GM23338 (cell line): ENCODE results near the gene SWT1. TPM values are rescaled to one million over a fixed set of nuclear protein-coding genes. Genes with fewer than 3 reads are reported as not detected.
"Not testable (repeated sequence)": the region's sequence is repeated elsewhere in the genome, so short reads cannot be mapped to it uniquely, and the experiment has no call there.

Experiments used
- ATAC-seq: fragments of 200-7000 bp; cut with Tn5 transposase; 3 replicates; pipeline ENCODE4 v1.9.1; 2020
- DNase-seq: peaks from one replicate; pipeline ENCODE4 v3.0.0-alpha.2; 2015; ENCODE audit warnings: low spot score
- H2AFZ ChIP-seq: fragments of 200-600 bp; sonication (generic); 2 replicates; pipeline ENCODE4 v1.8.0; 2016; ENCODE audit warnings: antibody characterized with exemption, mild to moderate bottlenecking, moderate library complexity
- H3F3A ChIP-seq: fragments of 200-600 bp; sonication (generic); replicated peaks from 2 replicates; pipeline ENCODE4 v1.8.0; 2017; ENCODE audit warnings: antibody characterized with exemption, mixed run types, low read depth
- H3K27ac ChIP-seq: fragments of 200-600 bp; sonication (generic); 2 replicates; pipeline ENCODE4 v1.6.1; 2016; ENCODE audit warnings: low read depth
- H3K27me3 ChIP-seq: fragments of 200-600 bp; sonication (generic); 2 replicates; pipeline ENCODE4 v1.8.0; 2016; ENCODE audit warnings: mild to moderate bottlenecking, mixed run types, moderate library complexity; ENCODE audit not compliant: insufficient read depth
- H3K36me3 ChIP-seq: fragments of 200-600 bp; sonication (generic); 2 replicates; pipeline ENCODE4 v1.8.0; 2016; ENCODE audit warnings: mild to moderate bottlenecking; ENCODE audit not compliant: insufficient read depth
- H3K4me1 ChIP-seq: fragments of 200-600 bp; sonication (generic); 2 replicates; pipeline ENCODE4 v1.8.0; 2016; ENCODE audit warnings: mild to moderate bottlenecking, moderate library complexity; ENCODE audit not compliant: insufficient read depth
- H3K4me2 ChIP-seq: fragments of 200-600 bp; sonication (generic); 2 replicates; pipeline ENCODE4 v1.7.1; 2017; ENCODE audit warnings: mixed run types
- H3K4me3 ChIP-seq: fragments of 200-600 bp; sonication (generic); 2 replicates; pipeline ENCODE4 v1.6.1; 2016; ENCODE audit warnings: mixed run types
- H3K79me2 ChIP-seq: fragments of 200-600 bp; sonication (generic); replicated peaks from 2 replicates; pipeline ENCODE4 v1.8.0; 2017; ENCODE audit warnings: mild to moderate bottlenecking; ENCODE audit not compliant: insufficient read depth
- H3K9me2 ChIP-seq: fragments of 200-600 bp; sonication (generic); 2 replicates; pipeline ENCODE4 v1.8.0; 2017; ENCODE audit not compliant: insufficient read depth
- H4K20me1 ChIP-seq: fragments of 200-600 bp; sonication (generic); replicated peaks from 2 replicates; pipeline ENCODE4 v1.8.0; 2017; ENCODE audit warnings: mild to moderate bottlenecking; ENCODE audit not compliant: insufficient read depth
- H3K27ac Mint-ChIP-seq: 2 replicates; pipeline ENCODE4 v1.8.0; 2020; ENCODE audit warnings: inconsistent platforms, mild to moderate bottlenecking, moderate library complexity, mixed read lengths
- H3K27me3 Mint-ChIP-seq: 3 replicates; pipeline ENCODE4 v1.8.0; 2022; ENCODE audit warnings: low read depth, mild to moderate bottlenecking, moderate library complexity, mixed read lengths, inconsistent platforms; ENCODE audit not compliant: insufficient read depth, poor library complexity
- H3K36me3 Mint-ChIP-seq: 3 replicates; pipeline ENCODE4 v1.8.0; 2021; ENCODE audit warnings: low read depth, mild to moderate bottlenecking, inconsistent platforms, moderate library complexity, mixed read lengths
- H3K4me1 Mint-ChIP-seq: 3 replicates; pipeline ENCODE4 v1.8.0; 2020; ENCODE audit warnings: mild to moderate bottlenecking, inconsistent platforms, mixed read lengths
- H3K4me3 Mint-ChIP-seq: 3 replicates; pipeline ENCODE4 v1.8.0; 2021; ENCODE audit warnings: moderate library complexity, mild to moderate bottlenecking, inconsistent platforms, mixed read lengths
- H3K9me3 Mint-ChIP-seq: 3 replicates; pipeline ENCODE4 v1.8.0; 2020; ENCODE audit warnings: moderate library complexity, mild to moderate bottlenecking, inconsistent platforms, mixed read lengths
- CREB1 ChIP-seq: fragments of 250-450 bp; sonication (Bioruptor Pico); IDR thresholded peaks from 2 replicates; pipeline ENCODE4 v1.5.0; 2020; ENCODE audit warnings: low read depth, mild to moderate bottlenecking, moderate library complexity
- EZH2 ChIP-seq: fragments of 200-600 bp; sonication (generic); IDR thresholded peaks from one replicate; pipeline ENCODE4 v1.8.0; 2017; ENCODE audit warnings: antibody characterized with exemption, mild to moderate bottlenecking, low read depth; ENCODE audit not compliant: unreplicated experiment
- EZH2phosphoT487 ChIP-seq: fragments of 200-600 bp; sonication (generic); IDR thresholded peaks from one replicate; pipeline ENCODE4 v1.8.1; 2018; ENCODE audit warnings: antibody characterized with exemption; ENCODE audit not compliant: unreplicated experiment
- JUNB ChIP-seq: IDR thresholded peaks from one replicate; pipeline ENCODE4 v1.6.1; 2016; ENCODE audit warnings: antibody characterized with exemption; ENCODE audit not compliant: unreplicated experiment
- ZNF114 ChIP-seq: fragments of 250-450 bp; sonication (Bioruptor Pico); IDR thresholded peaks from 2 replicates; pipeline ENCODE4 v1.5.0; 2020; ENCODE audit warnings: mild to moderate bottlenecking, moderate library complexity
- ZNF331 ChIP-seq: fragments of 250-450 bp; sonication (Bioruptor Pico); IDR thresholded peaks from 2 replicates; pipeline ENCODE4 v1.5.0; 2020; ENCODE audit warnings: low read depth, mild to moderate bottlenecking, moderate library complexity
- polyA plus RNA-seq: library from polyadenylated mRNA; unstranded; fragments of >200 nt; fragmentation: Nextera tagmentation; extraction: Ambion mirVana; gene quantifications from 2 replicates; pipeline ENCODE4 v1.2.1, GENCODE V29; 2016
- total RNA-seq: library from RNA; depleted of rRNA; stranded (reverse); fragments of >200 nt; shearing (Covaris generic); gene quantifications from 2 replicates; pipeline ENCODE4 v1.2.3, GENCODE V29; 2014
- TF ChIP-seq, protein P1 (sequence below): fragments of 250-450 bp; sonication (Bioruptor Pico); IDR thresholded peaks from 2 replicates; pipeline ENCODE4 v1.5.0; 2020; ENCODE audit warnings: mild to moderate bottlenecking, moderate library complexity
- TF ChIP-seq, protein P2 (sequence below), 2 experiments: fragments of 200-600 bp in 1 of 2; sonication (generic) in 1 of 2; conservative IDR thresholded peaks; 2 replicates each; pipeline versions ENCODE4 v1.5.1 to v1.6.1; 2016 to 2017; ENCODE audit warnings: antibody characterized with exemption in 2 of 2, low read depth in 2 of 2, mild to moderate bottlenecking in 2 of 2, moderate library complexity in 1 of 2
- TF ChIP-seq, protein P3 (sequence below): IDR thresholded peaks from one replicate; pipeline ENCODE4 v1.6.1; 2018; ENCODE audit warnings: antibody characterized with exemption; ENCODE audit not compliant: unreplicated experiment
- TF ChIP-seq, protein P4 (sequence below): IDR thresholded peaks from 2 replicates; pipeline ENCODE4 v1.6.1; 2016; ENCODE audit warnings: antibody characterized with exemption

The SWT1 gene
- total and polyA plus RNA-seq, 2 experiments from 2014 or later = 3.6 to 5.7 TPM

DNA sequence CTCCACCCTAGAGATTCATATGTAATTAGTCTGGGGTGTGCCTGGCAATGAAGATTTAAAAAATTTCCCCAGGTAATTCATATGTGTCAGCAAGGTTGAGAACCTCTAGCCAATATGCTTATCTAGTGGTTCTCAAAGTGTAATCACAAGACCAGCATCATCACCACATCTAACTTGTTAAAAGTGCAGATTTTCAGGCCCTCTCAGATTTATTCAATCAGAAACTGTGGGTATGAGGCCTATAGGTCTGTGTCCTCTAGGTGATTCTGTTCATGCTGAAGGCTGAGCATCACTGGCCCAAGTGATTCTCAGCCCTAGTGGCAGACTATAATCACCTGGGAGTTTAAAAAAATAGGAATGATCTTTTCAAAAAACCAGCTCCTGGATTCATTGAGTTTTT is 75.9 kb downstream of the SWT1 start:
- Histone ChIP-seq H3K4me2 (no peak overlapping the region), H4K20me1 (no peaks in the 10 kb centered on the region), H3K4me1 (no peaks in the 10 kb centered on the region), H3K9me2 (no peaks in the 10 kb centered on the region), H3K27me3 (no peaks in the 10 kb centered on the region), H3K36me3 (no peaks in the 10 kb centered on the region), H3K27ac (no peak overlapping the region), H2AFZ (no peak overlapping the region), H3K4me3 (no peak overlapping the region), H3K79me2 (no peaks in the 10 kb centered on the region), H3F3A (no peaks in the 10 kb centered on the region)
- TF ChIP-seq ZNF331 (CRISPR knock-in tag) (no peak), EZH2phosphoT487 (no peak), ZNF114 (no peak), JUNB (no peak), EZH2 (no peak), CREB1 (no peak)
- TF ChIP-seq, protein P1, sequence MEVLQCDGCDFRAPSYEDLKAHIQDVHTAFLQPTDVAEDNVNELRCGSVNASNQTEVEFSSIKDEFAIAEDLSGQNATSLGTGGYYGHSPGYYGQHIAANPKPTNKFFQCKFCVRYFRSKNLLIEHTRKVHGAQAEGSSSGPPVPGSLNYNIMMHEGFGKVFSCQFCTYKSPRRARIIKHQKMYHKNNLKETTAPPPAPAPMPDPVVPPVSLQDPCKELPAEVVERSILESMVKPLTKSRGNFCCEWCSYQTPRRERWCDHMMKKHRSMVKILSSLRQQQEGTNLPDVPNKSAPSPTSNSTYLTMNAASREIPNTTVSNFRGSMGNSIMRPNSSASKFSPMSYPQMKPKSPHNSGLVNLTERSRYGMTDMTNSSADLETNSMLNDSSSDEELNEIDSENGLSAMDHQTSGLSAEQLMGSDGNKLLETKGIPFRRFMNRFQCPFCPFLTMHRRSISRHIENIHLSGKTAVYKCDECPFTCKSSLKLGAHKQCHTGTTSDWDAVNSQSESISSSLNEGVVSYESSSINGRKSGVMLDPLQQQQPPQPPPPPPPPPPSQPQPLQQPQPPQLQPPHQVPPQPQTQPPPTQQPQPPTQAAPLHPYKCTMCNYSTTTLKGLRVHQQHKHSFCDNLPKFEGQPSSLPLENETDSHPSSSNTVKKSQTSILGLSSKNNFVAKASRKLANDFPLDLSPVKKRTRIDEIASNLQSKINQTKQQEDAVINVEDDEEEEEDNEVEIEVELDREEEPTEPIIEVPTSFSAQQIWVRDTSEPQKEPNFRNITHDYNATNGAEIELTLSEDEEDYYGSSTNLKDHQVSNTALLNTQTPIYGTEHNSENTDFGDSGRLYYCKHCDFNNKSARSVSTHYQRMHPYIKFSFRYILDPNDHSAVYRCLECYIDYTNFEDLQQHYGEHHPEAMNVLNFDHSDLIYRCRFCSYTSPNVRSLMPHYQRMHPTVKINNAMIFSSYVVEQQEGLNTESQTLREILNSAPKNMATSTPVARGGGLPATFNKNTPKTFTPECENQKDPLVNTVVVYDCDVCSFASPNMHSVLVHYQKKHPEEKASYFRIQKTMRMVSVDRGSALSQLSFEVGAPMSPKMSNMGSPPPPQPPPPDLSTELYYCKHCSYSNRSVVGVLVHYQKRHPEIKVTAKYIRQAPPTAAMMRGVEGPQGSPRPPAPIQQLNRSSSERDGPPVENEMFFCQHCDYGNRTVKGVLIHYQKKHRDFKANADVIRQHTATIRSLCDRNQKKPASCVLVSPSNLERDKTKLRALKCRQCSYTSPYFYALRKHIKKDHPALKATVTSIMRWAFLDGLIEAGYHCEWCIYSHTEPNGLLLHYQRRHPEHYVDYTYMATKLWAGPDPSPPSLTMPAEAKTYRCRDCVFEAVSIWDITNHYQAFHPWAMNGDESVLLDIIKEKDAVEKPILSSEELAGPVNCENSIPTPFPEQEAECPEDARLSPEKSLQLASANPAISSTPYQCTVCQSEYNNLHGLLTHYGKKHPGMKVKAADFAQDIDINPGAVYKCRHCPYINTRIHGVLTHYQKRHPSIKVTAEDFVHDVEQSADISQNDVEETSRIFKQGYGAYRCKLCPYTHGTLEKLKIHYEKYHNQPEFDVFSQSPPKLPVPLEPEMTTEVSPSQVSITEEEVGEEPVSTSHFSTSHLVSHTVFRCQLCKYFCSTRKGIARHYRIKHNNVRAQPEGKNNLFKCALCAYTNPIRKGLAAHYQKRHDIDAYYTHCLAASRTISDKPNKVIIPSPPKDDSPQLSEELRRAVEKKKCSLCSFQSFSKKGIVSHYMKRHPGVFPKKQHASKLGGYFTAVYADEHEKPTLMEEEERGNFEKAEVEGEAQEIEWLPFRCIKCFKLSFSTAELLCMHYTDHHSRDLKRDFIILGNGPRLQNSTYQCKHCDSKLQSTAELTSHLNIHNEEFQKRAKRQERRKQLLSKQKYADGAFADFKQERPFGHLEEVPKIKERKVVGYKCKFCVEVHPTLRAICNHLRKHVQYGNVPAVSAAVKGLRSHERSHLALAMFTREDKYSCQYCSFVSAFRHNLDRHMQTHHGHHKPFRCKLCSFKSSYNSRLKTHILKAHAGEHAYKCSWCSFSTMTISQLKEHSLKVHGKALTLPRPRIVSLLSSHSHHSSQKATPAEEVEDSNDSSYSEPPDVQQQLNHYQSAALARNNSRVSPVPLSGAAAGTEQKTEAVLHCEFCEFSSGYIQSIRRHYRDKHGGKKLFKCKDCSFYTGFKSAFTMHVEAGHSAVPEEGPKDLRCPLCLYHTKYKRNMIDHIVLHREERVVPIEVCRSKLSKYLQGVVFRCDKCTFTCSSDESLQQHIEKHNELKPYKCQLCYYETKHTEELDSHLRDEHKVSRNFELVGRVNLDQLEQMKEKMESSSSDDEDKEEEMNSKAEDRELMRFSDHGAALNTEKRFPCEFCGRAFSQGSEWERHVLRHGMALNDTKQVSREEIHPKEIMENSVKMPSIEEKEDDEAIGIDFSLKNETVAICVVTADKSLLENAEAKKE (CRISPR knock-in tag) = no peak
- TF ChIP-seq, protein P2, sequence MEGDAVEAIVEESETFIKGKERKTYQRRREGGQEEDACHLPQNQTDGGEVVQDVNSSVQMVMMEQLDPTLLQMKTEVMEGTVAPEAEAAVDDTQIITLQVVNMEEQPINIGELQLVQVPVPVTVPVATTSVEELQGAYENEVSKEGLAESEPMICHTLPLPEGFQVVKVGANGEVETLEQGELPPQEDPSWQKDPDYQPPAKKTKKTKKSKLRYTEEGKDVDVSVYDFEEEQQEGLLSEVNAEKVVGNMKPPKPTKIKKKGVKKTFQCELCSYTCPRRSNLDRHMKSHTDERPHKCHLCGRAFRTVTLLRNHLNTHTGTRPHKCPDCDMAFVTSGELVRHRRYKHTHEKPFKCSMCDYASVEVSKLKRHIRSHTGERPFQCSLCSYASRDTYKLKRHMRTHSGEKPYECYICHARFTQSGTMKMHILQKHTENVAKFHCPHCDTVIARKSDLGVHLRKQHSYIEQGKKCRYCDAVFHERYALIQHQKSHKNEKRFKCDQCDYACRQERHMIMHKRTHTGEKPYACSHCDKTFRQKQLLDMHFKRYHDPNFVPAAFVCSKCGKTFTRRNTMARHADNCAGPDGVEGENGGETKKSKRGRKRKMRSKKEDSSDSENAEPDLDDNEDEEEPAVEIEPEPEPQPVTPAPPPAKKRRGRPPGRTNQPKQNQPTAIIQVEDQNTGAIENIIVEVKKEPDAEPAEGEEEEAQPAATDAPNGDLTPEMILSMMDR (conservative IDR thresholded peaks at IDR 0.05; ENCODE audit: low read depth in 2 of 2) = no peak
- TF ChIP-seq, protein P3, sequence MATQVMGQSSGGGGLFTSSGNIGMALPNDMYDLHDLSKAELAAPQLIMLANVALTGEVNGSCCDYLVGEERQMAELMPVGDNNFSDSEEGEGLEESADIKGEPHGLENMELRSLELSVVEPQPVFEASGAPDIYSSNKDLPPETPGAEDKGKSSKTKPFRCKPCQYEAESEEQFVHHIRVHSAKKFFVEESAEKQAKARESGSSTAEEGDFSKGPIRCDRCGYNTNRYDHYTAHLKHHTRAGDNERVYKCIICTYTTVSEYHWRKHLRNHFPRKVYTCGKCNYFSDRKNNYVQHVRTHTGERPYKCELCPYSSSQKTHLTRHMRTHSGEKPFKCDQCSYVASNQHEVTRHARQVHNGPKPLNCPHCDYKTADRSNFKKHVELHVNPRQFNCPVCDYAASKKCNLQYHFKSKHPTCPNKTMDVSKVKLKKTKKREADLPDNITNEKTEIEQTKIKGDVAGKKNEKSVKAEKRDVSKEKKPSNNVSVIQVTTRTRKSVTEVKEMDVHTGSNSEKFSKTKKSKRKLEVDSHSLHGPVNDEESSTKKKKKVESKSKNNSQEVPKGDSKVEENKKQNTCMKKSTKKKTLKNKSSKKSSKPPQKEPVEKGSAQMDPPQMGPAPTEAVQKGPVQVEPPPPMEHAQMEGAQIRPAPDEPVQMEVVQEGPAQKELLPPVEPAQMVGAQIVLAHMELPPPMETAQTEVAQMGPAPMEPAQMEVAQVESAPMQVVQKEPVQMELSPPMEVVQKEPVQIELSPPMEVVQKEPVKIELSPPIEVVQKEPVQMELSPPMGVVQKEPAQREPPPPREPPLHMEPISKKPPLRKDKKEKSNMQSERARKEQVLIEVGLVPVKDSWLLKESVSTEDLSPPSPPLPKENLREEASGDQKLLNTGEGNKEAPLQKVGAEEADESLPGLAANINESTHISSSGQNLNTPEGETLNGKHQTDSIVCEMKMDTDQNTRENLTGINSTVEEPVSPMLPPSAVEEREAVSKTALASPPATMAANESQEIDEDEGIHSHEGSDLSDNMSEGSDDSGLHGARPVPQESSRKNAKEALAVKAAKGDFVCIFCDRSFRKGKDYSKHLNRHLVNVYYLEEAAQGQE = no peak
- TF ChIP-seq, protein P4, sequence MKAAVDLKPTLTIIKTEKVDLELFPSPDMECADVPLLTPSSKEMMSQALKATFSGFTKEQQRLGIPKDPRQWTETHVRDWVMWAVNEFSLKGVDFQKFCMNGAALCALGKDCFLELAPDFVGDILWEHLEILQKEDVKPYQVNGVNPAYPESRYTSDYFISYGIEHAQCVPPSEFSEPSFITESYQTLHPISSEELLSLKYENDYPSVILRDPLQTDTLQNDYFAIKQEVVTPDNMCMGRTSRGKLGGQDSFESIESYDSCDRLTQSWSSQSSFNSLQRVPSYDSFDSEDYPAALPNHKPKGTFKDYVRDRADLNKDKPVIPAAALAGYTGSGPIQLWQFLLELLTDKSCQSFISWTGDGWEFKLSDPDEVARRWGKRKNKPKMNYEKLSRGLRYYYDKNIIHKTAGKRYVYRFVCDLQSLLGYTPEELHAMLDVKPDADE = no peak
- no peaks in the 10 kb centered on the region for H3K9me3 Mint-ChIP-seq
- no peak for DNase-seq
- no peak overlapping the region for H3K27ac Mint-ChIP-seq
- no peak overlapping the region for H3K4me3 Mint-ChIP-seq
- H3K4me1 Mint-ChIP-seq = no peaks in the 10 kb centered on the region
- H3K36me3 Mint-ChIP-seq = no peaks in the 10 kb centered on the region; the same call in 2 of the 3 replicates
- no peak for ATAC-seq
- H3K27me3 Mint-ChIP-seq = no peaks in the 10 kb centered on the region

DNA sequence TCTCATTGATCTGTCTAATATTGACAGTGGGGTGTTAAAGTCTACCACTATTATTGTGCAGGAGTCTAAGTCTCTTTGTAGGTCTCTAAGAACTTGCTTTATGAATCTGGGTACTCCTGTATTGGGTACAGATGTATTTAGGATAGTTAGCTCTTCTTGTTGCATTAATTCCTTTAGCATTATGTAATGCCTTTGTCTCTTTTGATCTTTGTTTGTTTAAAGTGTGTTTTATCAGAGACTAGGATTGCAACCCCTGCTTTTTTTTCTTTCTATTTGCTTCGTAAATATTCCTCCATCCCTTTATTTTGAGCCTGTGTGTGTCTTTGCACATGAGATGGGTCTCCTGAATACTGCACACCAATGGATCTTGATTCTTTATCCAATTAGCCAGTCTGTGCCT is 77.2 kb downstream of the SWT1 start:
- H3K9me3 Mint-ChIP-seq, H3K4me1 Mint-ChIP-seq, H3K27me3 Mint-ChIP-seq, H3K4me2 ChIP-seq, H3F3A ChIP-seq, H3K9me2 ChIP-seq, DNase-seq, H3K79me2 ChIP-seq, H4K20me1 ChIP-seq, H3K36me3 ChIP-seq, H3K4me1 ChIP-seq, H3K27ac ChIP-seq, H3K4me3 ChIP-seq, H3K27me3 ChIP-seq, ATAC-seq, H3K36me3 Mint-ChIP-seq, H3K4me3 Mint-ChIP-seq, H2AFZ ChIP-seq, H3K27ac Mint-ChIP-seq: not testable (repeated sequence)
